ENCODE measurements around the gene CCDC66. TPM values are rescaled to one million over a fixed set of nuclear protein-coding genes. Genes with fewer than 3 reads are reported as not detected.
A peak's percentile ranks its signal among the peaks of the same experiment; 100 is the strongest.
"Not testable (repeated sequence)": the region's sequence is repeated elsewhere in the genome, so short reads cannot be mapped to it uniquely, and the experiment has no call there.

CCDC66 gene
- total and polyA plus RNA-seq, 12 donors: 4.7 to 18.6 (median 12.8) TPM

DNA sequence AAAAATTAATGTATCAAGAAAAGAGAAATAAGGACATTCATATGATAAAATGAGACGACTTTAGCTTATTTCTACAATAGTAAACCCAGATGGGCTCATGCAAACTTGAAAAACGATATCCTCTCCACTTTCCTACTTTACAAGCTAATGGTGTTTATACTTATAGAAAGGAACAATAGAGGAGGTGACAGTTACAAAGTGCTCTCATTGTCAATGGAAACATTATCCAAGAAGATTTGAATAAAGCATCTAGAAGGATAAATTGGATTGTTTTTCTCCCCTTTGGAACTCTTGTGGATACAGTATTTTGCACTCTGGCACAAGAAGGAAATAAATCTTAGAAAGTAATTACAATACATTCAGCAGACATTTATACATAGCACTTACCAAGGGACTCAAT, 20.2 kb upstream of the CCDC66 start:
- TF ChIP-seq, protein P1, sequence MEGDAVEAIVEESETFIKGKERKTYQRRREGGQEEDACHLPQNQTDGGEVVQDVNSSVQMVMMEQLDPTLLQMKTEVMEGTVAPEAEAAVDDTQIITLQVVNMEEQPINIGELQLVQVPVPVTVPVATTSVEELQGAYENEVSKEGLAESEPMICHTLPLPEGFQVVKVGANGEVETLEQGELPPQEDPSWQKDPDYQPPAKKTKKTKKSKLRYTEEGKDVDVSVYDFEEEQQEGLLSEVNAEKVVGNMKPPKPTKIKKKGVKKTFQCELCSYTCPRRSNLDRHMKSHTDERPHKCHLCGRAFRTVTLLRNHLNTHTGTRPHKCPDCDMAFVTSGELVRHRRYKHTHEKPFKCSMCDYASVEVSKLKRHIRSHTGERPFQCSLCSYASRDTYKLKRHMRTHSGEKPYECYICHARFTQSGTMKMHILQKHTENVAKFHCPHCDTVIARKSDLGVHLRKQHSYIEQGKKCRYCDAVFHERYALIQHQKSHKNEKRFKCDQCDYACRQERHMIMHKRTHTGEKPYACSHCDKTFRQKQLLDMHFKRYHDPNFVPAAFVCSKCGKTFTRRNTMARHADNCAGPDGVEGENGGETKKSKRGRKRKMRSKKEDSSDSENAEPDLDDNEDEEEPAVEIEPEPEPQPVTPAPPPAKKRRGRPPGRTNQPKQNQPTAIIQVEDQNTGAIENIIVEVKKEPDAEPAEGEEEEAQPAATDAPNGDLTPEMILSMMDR (IDR thresholded peaks at IDR 0.05): no peak
- no peak for ATAC-seq
- intact Hi-C loops (cut with DNase I): no loop called here
- peaks cover 0 to 5% (median 0%) of the 10 kb centered on the region in 7 donors for H3K27me3 ChIP-seq
- DNase-seq: no peak
- no peak overlapping the region for H3K4me3 ChIP-seq
- WGBS, 2 donors: 41 to 65% methylated on average over 2 of the region's 2 CpGs
- H3K9me3 ChIP-seq: peaks cover 0 to 11% (median 0%) of the 10 kb centered on the region in 11 donors
- no peaks in the 10 kb centered on the region for H3K36me3 ChIP-seq
- H3K4me1 ChIP-seq: no peaks in the 10 kb centered on the region
- no peak overlapping the region for H3K27ac ChIP-seq

DNA sequence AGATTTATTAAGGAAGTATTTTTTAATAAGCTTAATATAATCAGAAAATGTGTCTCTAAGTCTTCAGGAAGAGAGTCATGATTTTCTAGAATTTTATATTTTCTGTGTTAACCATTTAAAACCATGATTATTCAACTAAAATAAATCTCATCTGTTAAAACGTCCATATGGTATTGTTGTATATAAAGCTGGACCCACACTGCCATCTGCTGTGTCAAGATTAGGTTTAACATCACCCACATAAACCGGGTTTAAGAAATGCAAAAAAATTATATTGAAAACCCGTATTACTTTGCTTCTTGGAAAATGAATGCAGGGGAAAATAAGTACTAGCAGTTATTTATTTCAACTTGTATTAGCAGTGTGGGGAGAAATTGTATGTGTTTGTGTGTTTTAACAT, 9.5 kb upstream of the CCDC66 start:
- Histone ChIP-seq H3K4me1 (no peaks in the 10 kb centered on the region), H3K27ac (no peak overlapping the region), H3K27me3 (peaks cover 0 to 21% (median 0%) of the 10 kb centered on the region in 7 donors), H3K9me3 (no peaks in the 10 kb centered on the region), H3K36me3 (no peaks in the 10 kb centered on the region), H3K4me3 (no peak overlapping the region)
- ATAC-seq (no peak), DNase-seq (no peak)
- WGBS, 2 donors: 38 to 45% methylated on average over 3 of the region's 3 CpGs
- TF ChIP-seq, protein P1 (IDR thresholded peaks at IDR 0.05): no peak
- intact Hi-C loops (cut with DNase I): no loop called here

DNA sequence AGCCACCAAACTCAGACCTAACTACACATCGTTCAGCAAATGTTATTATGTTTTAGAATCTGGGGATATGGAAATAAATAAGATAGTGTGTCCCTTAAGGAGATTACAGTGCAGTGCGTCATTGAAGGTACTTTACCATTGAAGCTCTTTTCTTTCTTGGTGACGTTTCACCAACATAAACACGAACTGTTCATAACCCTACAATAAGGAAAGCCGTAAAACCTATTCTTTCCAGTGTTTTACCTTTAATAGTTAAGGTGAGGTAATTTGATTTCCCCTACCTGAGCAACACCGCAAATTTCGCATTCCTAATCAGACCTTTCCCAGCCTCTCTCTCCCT, 826 bp downstream of the CCDC66 start:
- DNase-seq (no peak), ATAC-seq (no peak)
- TF ChIP-seq, protein P1 (IDR thresholded peaks at IDR 0.05): no peak
- Histone ChIP-seq H3K4me3 (peak overlapping the region; percentile 65 to 91 (median 80)), H3K36me3 (peaks cover 0 to 40% (median 11%) of the 10 kb centered on the region in 9 donors), H3K27ac (peak overlapping the region in 8 of 10 donors; percentile 71 to 90 (median 83)), H3K27me3 (no peaks in the 10 kb centered on the region), H3K4me1 (peaks cover 0 to 21% (median 12%) of the 10 kb centered on the region in 9 donors), H3K9me3 (no peaks in the 10 kb centered on the region)
- intact Hi-C loops (cut with DNase I): no loop called here
- 18 to 26% methylated on average over 7 of the region's 7 CpGs for WGBS, 2 donors

DNA sequence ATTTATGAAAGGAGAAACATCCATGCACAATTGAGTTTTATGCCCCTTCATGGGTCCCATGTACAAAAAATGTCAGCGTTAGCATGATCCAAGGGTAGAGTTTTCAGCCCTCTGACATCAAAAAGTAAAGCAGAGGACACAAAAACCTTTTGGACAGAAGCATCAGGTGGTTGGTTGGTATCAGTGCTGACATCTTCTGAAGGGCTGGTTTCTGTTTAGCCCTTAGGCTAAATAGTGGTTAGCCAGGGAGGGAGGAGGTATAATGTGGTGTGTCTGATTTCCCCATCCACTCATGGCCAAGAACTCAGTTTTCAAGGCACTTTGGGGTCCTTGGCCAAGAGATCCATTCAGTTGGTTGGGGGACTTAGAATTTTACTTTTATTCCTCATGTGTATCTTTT, 16.5 kb downstream of the CCDC66 start:
- no peak overlapping the region for H3K27ac ChIP-seq

DNA sequence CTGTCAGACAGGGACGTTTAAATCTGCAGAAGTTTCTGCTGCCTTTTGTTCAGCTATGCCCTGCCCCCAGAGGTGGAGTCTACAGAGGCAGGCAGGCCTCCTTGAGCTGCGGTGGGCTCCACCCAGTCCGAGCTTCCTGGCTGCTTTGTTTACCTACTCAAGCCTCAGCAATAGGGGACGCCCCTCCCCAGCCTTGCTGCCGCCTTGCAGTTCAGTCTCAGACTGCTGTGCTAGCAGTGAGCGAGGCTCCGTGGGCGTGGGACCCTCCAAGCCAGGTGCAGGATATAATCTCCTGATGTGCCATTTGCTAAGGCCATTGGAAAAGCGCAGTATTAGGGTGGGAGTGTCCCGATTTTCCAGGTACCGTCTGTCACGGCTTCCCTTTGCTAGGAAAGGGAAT, 25.0 kb downstream of the CCDC66 start:
- peaks cover 0 to 29% (median 5%) of the 10 kb centered on the region in 9 donors for H3K36me3 ChIP-seq
- H3K27me3 ChIP-seq; H3K4me1 ChIP-seq; intact Hi-C loops (cut with DNase I); ATAC-seq; H3K27ac ChIP-seq; H3K4me3 ChIP-seq; DNase-seq: not testable (repeated sequence)
- WGBS, 2 donors: 95% methylated on average over 11 to 12 of the region's 12 CpGs
- H3K9me3 ChIP-seq: peaks cover 0 to 13% (median 0%) of the 10 kb centered on the region in 11 donors

More for the DNA sequence above, 16.5 kb downstream of the CCDC66 start:
- H3K4me3 ChIP-seq: no peak overlapping the region
- ATAC-seq: no peak
- no peaks in the 10 kb centered on the region for H3K27me3 ChIP-seq
- DNase-seq: no peak
- WGBS, 2 donors: 100% methylated on average over 1 of the region's 1 CpG
- peaks cover 0 to 12% (median 0%) of the 10 kb centered on the region in 11 donors for H3K9me3 ChIP-seq
- intact Hi-C loops (cut with DNase I): no loop called here
- H3K4me1 ChIP-seq: no peaks in the 10 kb centered on the region
- peaks cover 0 to 79% (median 29%) of the 10 kb centered on the region in 9 donors for H3K36me3 ChIP-seq
- TF ChIP-seq, protein P1 (IDR thresholded peaks at IDR 0.05): no peak

DNA sequence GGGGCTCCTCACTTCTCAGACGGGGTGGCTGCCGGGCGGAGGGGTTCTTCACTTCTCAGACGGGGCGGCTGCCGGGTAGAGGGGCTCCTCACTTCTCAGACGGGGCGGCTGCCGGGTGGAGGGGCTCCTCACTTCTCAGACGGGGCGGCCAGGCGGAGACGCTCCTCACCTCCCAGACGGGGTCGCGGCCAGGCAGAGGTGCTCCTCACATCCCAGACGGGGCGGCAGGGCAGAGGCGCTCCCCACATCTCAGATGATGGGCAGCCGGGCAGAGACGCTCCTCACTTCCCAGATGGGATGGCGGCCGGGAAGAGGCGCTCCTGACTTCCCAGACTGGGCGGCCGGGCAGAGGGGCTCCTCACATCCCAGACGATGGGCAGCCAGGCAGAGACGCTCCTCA, 27.3 kb downstream of the CCDC66 start:
- H3K27me3 ChIP-seq; ATAC-seq; intact Hi-C loops (cut with DNase I); H3K4me1 ChIP-seq; H3K4me3 ChIP-seq; DNase-seq; H3K9me3 ChIP-seq; H3K27ac ChIP-seq: not testable (repeated sequence)
- WGBS, 2 donors: 92 to 96% methylated on average over 22 to 28 of the region's 28 CpGs
- peaks cover 0 to 25% (median 7%) of the 10 kb centered on the region in 9 donors for H3K36me3 ChIP-seq

Measured in heart right ventricle (tissue), 16 donors.